Stimulated activated CD8-positive, alpha-beta memory T cell treated with anti-CD3 and anti-CD28 coated beads, Interleukin-2, amount 100 ng/mL, for 48 hours (primary cell): Measurements from ENCODE around the gene IGDCC3.

Source experiments
- DNase-seq, 2 donors: peaks; one replicate each; pipeline ENCODE4 v3.0.0-alpha.2; 2020; ENCODE audit warnings: low read depth in 2 of 2

IGDCC3 gene

DNA sequence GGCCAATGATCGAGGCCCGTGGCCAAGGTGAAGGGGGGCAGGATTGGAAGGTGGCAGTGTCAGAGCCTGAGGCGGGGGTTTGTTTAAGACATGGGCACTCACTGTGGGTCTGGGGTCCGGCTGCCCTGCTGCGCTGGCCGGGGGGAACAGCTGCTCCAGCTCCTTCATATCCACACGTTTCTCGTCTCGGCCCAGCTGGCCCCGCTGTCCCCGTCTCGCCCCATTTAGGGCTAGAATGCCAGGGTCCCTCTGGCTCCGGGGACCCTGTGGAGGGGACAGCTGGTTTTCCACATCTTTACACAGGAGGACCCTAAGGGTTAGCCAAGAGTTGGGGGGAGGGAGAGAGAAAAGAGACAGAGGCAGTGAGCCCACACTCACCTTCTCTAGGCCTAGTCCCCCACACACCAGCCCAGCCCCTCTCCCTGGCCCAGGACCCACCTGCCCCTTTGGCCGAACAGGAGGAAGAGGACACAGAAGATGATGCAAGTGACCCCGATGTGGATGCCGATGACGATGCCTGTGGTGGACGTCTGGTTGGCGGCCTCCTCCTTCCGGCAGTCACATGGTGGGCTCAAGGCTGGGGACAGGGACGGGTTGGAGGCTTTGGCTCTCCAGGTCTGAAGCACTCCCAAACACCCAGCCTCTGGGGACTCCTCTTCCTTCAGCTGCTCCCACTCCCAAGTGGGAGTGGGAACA is 48.4 kb downstream of the IGDCC3 start:
- no peak for DNase-seq

DNA sequence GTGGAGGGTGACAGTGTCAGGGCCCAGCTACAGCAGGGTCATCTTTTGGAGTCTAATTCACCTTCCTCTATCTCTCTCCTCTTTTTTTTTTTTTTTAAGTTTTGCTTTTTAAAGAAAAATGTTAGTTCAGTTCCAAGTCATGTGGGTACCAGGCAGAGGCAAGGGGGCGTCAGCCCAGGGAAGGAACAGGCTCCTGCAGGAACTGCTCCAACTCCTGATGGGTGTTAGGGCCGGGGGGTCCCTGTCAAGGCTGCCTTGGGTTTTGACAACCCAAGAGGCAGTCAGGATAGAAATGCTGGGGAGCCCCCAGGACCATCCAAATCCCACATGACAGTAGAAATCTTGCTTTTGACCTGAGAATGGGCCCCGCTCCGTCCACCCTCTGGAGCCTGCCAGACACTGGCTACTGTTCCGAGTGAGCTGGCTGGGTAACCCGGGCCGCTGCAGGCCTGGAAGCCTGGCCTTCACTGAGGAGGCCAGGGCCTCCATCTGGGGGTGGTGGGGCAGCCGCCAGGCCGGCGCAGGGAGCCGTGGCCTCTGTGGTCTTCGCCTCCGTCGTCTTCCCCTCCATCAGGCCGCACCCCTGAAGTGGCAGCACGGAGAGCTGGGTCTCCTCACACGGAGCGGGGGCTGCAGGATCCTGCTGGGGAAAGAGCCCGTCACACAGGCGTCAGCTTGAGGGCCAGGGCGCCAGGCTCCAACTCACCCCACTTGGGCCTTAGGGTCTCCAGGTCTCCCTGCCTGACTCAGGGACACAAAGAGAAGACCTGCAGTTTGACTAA is 49.1 kb downstream of the IGDCC3 start:
- no peak for DNase-seq

DNA sequence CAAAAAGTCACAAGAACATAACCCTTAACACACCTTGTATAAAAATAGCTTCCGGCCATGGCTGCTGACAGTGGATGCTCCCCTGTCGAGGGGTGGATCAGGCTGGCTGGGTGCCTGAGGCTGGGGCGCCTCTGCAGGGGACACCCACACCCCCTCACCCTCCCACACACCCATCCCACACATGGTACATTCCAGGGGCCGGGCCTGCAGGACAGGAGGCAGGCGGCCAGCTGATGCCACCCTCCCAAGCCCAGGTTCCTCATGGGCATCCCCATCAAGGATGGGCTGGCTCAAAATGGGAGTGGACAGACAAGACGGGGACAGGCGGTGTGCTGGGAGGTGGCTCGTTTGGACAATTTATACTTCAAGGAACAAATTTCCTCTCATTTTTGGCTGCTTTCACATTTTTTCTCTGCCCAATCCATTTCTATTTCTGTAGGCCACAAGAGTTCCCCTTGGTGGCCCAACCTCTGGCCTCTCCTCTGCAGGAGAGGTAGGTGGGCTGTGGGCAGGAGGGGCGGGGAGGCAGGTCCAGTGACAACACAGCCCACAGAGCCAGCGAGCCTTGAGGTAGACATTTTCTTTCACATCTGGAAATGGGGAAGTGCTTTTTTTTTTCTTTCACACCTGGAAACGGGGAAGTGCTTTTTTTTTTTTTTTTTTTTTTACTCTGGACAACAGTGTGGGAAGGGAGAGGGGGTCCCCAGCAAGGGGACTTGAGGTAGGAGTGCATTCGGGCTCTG is 50.0 kb downstream of the IGDCC3 start:
- no peak for DNase-seq

DNA sequence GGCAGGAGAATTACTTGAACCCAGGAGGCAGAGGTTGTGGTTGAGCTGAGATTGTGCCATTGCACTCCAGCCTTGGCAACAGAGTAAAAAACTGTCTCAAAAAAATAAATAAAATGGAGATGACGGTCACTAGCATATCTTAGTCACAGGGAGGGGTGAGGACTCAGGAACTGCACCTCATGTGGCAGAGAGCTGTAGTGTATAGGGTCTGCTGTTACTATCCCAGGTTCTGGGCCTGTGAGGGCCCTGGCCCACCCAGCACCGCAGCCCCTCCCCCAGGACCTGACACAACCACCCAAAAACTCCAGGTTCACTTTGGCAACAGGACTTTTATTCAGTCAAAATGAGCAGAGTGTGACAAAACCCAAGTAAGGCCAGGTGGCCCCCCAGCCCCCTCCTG is 51.0 kb downstream of the IGDCC3 start:
- DNase-seq = no peak

DNA sequence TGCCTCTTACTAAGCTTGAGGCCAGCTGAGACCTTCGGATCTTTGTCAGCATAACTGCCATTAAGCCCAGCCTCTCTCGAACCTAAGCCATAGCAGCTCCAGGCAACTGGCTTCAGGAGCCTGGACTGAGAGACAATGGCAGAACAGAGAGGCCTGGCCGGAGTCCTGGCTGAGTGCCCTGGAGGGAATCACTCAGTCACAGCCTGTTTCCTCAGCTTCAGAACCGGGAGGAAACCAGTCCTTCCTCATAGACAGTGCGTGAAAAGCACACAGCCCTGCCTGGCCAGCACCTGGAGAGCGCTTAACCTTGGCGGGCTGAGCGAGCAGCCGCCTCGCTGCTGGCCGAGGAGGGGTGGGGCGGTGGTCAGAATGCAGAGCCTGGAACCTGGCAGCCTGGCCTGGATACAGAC is 51.7 kb downstream of the IGDCC3 start:
- no peak for DNase-seq

DNA sequence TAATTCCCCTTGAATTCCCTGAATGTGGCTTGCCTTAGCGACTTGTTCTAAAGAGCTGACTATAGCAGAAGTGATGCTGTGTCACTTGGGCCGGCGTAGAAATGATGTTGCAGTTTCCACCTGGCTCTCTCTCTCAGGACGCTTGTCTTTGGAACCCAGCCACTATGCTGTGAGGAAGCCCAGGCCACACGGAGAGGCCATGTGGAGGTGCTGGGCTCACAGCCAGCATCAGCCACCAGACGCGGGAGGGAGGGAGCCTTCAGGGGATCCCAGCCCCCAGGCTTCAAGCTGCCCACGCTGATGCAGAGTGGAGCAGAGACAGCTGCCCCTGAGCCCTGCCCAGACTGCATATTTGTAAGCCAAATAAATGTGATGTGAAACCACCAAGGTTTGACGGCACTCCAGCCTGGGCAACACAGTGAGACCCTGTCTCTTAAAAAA is 54.7 kb downstream of the IGDCC3 start:
- DNase-seq = no peak

DNA sequence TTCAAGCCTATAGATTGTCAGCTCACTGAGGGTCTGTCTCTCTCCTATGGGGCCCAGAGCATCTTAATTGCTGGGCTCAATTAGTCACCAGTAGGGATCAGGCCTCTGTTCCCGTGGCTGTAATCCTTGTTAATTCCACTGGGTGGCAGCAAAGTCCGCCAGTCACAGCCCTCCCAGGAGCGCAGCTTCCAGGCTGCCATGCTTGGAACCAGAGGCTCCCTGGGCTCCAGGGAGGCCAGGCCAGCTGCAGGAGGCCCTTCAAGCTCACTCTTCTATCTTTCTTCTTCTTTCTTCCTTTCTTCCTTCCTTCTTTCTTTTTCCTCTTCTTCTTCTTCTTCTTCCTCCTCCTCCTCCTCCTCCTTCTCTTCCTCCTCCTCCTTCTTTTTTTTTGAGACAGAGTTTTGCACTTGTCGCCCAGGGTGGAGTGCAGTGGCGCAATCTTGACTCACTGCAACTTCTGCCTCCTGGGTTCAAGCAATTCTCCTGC is 58.9 kb downstream of the IGDCC3 start:
- peak; percentile 40 to 63 for DNase-seq

DNA sequence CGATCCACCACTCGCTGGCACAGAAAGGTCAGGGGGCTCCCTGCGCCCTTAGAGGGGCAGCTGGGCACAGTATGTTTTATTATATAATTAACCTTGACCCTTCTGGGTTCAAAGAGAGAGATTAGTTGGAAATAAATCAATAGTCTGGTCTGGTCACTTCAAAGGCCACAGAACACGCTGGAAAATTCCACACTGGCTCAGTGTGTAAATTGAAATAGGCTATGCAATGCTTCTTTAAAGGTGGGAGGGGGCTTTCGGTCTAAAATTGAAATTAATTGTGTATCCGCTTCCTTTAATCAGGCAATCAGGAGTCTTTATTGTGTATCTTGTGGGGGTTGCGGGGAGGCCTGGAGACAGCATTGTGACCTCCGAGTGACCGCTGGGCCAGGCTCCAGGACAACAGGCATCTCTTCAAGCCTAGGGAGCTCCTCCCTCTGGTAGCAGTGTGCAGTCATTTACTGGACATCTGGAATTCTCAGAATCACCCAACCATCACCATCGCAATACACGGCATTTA is 65.3 kb downstream of the IGDCC3 start:
- DNase-seq = no peak

DNA sequence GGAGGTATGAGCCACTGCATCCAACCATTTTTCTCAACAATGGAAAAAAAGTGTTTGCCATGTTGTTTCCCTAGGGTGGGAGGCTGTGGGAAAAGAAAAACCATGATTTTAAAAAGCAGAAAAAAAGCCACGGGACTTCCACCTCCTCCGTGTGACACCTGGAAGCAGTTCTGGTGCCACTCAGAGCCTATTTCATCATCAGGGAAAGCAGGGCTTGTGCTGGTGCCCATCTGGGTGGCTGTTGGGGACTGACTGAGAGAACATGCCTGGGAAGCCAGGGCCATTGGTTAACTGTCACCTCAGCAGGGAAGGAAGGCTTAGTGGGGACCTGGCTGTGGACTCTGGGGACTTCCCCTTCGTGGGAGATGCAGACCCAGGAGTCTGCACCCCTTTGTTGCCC is 66.0 kb downstream of the IGDCC3 start:
- no peak for DNase-seq

DNA sequence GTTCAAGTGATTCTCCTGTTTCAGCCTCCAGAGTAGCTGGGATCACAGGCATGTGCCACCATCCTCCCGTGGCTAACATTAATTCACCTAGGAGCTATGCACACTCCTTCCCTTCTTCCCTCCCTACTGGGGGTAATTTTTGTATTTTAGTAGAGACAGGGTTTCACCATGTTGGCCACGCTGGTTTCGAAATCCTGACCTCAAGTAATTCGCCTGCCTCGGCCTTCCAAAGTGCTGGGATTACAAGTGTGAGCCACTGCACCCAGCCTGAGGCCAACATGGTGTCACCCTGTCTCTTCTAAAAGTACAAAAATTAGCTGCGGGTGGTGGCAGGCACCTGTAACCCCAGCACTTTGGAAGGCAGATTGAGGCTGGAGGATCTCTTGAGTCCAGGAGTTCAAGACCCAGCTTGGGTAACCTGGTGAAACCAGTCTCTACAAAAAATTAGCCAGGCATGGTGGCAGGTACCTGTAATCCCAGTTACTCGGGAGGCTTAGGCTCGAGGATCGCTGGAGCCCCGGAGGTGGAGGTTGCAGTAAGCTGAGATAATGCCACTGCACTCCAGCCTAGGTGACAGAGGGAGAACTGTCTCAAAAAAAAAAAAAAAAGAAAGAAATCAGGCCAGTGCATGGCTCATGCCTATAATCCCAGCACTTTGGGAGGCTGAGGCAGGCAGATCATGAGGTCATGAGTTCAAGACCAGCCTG is 67.2 kb downstream of the IGDCC3 start:
- no peak for DNase-seq

DNA sequence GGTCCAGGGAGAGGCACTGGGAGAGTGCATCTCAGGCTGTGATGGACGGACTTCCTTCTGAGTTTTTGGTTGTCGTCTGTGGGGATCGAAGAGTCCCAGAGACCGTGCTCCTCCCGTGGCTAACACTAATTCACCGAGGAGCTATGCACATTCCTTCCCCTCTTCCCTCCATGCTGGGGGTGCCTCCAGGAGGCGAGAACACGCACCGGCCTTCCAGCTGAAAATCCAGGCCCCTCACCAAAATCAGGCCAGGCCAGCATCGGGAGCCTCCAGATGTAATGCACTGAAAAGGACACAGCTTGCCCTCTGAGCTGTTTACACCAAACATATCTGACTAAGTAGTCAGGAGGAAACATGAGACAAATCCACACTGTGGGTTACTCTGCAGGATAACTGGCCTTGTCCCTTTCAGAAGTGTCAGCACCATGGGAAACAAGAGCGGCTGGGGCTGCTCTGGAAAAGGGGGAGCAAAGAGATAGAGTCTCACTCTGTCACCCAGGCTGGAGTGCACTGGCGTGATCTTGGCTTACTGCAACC is 67.9 kb downstream of the IGDCC3 start:
- DNase-seq = no peak

DNA sequence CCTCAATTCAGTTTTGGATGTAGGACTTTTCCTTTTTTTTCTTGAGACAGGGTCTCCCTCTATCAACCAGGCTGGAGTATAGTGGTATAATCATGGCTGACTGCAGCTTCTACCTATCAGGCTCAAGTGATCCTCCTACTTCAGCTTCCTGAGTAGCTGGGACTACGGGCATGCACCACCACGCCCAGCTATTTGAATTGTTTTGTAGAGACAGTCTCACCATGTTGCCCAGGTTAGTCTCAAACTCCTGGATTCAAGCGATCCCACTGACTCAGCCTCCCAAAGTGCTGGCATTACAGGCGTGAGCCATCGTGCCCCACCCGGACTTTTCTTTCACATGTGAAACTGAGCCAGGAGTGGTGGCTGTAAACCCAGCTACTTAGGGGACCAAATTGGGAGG is 69.8 kb downstream of the IGDCC3 start:
- DNase-seq = no peak

DNA sequence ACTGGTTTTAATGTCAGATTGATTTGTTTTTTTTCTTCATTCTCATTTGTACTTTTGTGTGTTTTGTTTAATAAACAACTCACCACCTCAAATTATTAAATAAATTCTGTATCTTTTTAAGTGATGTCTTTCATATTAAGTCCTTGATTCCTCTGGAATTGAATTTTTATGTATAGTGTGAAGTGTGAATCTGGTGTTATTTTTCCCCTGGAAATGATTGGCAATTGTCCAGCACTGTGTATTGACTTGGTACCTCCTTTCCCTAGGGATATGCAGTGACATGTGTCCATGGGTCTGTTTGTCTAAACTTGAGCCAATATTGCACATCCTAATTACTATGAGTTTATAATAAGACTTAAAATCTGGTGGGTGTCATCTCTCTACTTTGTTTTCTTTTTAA is 71.3 kb downstream of the IGDCC3 start:
- no peak for DNase-seq

DNA sequence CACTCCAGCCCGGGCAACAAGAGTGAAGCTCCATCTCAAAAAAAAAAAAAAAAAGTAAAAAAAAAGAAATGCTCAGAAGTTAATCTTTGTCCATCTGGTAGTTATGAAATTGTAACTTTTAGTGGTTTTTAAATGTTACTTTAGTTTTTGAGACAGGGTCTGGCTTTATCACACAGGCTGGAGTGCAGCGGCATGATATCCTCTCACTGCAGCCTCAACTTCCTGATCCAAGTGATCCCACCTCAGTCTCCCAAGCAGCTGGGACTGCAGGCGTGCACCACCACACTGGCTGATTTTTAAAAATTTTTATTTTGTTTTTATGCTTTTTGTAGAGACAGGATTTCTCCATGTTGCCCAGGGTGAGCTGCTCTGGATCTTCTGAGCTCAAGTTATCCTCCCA is 72.0 kb downstream of the IGDCC3 start:
- no peak for DNase-seq

DNA sequence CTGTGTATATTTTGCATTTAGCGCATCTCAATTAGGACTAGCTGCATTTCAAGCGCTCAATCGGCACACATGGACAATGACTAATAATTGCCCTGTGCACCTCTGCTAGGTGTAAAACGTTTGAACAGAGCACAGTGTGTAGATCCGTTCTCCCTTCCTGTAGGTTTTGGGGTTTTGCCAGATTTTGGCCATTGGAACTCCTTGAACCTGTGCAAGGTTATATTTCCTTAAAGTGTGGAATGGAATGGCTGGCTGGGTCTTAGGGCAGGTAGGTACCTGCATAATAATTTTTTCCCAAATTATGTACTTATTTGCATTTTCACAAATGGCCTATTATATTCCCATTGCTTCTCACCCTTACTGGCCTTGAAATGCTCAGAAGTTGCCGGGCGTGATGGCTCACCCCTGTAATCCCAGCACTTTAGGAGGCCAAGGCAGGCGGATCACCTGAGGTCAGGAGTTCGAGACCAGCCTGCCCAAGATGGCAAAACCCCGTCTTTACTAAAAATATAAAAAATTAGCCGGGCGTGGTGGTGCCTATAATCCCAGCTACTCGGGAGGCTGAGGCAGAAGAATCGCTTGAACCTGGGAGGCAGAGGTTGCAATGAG is 72.5 kb downstream of the IGDCC3 start:
- no peak for DNase-seq

DNA sequence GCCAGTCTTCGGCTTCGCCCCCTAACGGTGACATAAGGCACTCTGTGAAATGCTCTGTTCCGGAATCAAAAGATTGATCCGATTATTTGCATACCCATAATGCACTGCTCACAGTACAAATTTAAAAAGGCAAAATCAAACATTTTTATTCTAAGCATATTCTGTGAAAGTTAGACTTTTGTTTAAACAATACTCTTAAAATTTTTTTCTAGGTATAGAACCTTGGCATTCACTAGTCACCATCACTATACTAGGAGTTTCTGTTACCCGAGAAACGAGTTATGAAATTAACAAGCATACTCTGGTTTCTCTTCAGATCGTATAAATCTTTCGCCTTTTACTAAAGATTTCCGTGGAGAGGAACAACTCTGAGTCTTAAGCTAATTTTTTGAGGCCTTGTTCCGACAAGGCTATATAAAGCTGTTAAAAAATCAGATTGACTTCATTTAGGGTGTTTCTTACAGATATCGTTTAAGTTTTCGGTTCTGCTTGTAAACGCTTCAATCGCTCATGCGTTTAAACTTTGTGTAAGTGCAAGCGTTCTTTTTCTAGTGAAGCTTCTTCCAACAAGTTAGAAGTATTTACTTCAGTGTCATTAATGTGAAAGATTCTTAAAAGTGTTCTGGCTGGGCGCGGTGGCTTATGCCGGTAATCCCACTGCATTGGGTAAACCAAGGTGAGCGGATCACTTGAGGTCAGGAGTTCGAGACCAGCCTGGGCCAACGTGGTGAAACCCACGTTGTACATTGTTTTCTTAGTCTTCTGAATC is 73.2 kb downstream of the IGDCC3 start, which contains the start of gene RNU5B-1:
TSS of gene RNU5B-1 (plus strand) at position 297 of the 769 bp plus-strand sequence.
- peak; percentile 68 to 74 for DNase-seq

DNA sequence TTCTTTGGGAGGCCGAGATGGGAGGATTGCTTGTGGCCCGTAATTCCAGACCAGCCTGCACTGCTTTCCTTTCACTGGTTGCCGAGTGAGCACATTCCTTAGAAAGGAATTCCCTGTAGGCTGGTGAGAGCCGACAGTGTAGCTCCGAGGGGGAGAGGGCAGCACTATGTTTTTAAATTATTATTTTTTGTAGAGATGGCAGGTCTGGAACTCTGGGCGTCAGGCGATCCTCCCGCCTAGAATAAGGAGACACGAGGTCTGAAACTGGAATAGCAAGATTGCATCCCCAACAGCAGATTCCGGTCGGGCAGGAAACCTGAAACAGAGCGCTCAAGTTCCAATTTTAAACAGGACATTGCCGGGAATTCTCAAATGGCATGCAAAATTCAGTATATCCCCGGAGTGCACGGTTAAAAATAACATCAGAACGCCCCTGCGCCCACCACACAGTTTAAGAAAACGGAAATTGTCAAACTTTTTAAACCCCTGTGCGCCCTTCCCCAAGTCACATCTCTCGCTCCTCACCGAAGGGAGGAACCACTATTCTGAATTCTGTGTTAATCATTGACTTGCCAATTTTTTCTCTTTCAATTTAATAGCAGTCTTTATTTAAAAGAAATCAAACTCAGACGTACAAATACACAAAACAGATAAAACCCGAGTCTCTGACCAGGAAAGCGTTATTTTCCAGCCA is 74.0 kb downstream of the IGDCC3 start:
- no peak for DNase-seq

DNA sequence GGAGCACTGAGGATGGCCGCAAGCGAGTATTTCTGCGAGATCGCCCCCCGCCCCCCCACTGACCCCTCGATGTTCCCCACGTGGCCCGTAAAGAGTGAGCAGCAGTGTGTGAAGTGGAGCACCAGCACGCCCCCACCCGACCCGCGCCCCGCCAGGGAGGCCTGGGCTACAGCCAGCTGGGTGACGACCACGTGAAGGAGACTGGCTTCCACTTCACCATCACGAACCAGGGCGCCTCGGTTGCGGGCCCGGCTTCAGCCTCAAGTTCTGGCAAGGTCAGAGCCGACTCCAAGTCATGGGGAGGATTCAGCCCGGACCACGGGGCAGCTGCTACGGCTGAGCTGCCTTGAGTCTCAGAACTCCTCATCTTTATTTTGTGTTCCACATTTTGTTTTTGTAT is 75.7 kb downstream of the IGDCC3 start:
- no peak for DNase-seq

DNA sequence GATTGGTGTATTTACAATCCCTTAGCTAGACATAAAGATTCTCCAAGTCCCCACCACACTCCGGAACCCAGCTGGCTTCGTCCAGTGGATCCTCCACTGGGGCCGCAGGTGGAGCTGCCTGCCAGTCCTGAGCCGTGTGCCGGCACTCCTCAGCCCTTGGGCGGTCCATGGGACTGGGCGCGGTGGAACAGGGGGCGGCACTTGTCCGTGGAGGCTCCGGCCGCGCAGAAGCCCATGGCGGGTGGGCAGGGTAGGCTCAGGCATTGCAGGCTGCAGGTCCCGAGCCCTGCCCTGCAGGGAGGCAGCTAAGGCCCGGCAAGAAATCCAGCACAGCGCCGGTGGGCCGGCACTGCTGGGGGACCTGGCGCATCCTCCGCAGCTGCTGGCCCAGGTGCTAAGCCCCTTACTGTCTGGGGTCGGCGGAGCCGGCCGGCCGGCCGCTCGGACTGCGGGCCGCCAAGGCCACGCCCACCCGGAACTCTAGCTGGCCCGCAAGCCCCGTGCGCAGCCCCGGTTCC is 76.8 kb downstream of the IGDCC3 start:
- DNase-seq = no peak
